SK-MEL-5 (cell line): ENCODE data around the gene DCUN1D2. TPM values are rescaled to one million over a fixed set of nuclear protein-coding genes. Genes with fewer than 3 reads are reported as not detected.
"Not testable (repeated sequence)": the region's sequence is repeated elsewhere in the genome, so short reads cannot be mapped to it uniquely, and the experiment has no call there.

Source experiments
- DNase-seq: peaks from one replicate; pipeline ENCODE4 v3.0.0-alpha.2; 2016; ENCODE audit warnings: low read depth, low spot score
- in situ Hi-C: cut with HindIII; loops from 2 replicates; pipeline ENCODE4 v1.10.0; 2016; ENCODE audit warnings: low sequenced_read_pairs, high pct_unique_total_duplicates, low pct_unique_long_range_greater_than_20kb
- total RNA-seq: library from RNA; depleted of rRNA; stranded (reverse); fragments of >200 nt; shearing (Covaris generic); gene quantifications from 2 replicates; pipeline ENCODE4 v1.2.3, GENCODE V29; 2014

DCUN1D2 gene
- total RNA-seq, 1 experiment from 2014 or later = 9.8 TPM

DNA sequence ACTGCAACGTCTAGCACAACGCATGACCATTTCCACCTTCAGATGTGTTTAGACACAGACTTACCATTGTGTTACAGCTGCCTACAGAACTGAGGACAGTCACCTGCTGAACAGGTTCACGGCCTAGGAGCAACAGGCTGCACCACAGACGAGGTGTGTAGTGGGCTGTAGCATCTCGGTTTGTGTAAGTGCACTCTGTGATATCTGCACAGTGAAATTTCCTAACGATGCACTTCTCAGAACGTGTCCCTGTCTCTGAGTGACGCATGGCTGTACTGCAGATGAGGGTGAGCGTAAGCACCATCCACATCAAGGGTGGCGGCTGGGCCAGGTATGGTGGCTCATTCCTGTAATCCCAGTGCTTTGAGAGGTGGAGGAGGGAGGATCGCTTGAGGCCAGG is 15.2 kb downstream of the DCUN1D2 start:
- in situ Hi-C loops = no loop called here
- DNase-seq = no peak

DNA sequence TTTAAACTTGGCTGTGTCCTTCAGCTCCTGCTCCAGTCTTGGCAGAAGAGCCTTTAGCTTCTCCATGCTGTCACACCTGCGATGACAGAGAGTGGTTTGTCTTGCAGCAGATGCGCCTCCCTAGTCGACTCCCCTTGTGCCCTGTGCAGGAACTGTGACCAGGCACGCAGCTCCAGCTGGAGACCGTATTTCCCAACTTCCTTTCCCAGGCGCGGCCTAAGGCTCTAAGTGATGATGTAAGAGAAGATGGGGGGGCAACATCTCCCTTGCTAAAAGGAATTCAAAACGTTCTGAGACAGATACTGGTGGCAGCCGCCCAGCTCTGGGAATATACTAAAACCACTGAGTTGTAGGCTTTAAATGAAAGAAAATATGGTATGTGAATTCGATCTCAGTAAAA is 16.3 kb downstream of the DCUN1D2 start:
- in situ Hi-C loops = no loop called here
- DNase-seq = no peak

DNA sequence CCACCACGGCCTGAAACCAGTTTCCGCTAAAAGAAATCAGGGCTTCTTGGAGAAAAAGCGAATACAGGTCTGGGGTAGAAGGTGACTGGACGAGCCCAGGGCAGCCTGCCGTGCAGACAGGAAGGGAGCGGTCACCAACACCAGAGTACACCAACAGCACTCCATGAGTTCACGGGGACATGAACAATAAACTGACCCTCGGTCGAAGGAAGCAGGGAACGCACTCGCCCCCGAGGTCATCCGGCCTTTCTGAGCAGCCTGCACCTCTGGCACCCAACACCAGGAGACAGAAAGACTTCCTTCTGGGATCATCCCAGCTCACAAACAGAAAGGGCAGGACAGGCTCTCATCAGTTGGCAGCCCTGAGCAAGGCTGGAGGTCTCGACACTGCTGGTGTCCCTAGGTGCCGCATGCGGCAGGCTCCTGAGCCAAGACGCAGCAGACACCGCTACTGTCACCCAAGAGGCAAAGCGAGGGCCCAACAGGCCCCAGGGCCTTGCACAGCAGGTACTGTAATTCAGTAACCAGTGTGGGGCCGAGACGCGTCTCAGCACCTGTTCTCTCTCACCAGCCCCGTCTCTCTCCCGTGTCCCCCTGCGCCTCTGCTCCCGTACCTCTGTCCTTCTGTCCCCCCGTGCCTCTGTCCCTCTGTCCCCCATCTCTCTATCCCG is 18.0 kb downstream of the DCUN1D2 start:
- in situ Hi-C loops = no loop called here
- DNase-seq = no peak

DNA sequence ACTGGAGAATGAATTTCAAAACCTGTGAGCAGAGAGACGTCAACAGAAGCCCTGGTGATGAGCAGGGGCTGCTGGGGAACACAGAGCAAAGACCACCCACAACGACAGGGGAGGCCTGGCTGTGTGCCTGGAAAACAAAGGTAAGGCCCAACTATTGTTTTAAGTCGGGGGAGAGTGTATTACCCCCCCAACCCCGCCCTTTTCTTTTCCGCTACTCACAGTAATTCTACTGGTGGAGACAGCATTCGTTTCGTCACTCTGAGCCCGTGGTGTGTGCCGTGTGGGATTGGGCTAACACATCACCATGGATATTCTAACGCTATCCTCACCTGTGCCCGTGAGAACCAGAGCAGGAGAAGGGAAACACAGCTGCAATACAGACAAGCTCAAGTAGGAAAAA is 18.7 kb downstream of the DCUN1D2 start:
- in situ Hi-C loops = no loop called here
- DNase-seq = no peak

DNA sequence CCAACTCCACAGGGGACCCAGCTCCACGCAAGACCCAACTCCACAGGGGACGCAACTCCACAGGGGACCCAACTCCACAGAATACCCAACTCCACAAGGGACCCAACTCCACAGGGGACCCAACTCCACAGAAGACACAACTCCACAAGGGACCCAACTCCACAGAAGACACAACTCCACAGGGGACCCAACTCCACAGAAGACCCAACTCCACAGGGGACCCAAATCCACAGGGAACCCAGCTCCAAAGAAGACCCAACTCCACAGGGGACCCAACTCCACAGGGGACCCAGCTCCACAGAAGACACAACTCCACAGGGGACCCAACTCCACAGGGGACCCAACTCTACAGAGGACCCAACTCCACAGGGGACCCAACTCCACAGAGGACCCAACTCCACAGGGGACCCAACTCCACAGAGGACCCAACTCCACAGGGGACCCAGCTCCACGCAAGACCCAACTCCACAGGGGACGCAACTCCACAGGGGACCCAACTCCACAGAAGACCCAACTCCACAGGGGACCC is 19.8 kb downstream of the DCUN1D2 start:
- in situ Hi-C loops, DNase-seq: not testable (repeated sequence)

DNA sequence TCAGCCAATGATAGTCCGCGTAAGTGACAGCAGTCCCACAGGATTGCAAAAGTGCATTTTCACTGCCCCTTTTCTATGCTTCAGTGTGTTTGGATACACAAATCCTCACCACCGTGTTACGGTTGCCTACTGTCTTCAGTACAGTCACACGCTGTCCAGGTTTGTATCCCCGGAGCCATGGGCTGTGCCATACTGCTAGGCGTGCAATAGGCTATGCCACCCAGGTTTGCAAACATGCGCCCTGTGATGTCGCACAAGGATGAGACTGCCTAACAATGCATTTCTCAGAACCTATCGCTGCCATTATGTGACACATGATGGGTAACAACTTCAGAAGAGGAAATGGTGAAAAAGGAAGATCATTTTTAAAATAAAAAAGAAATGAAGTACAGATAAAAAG is 20.4 kb downstream of the DCUN1D2 start:
- no peak for DNase-seq
- in situ Hi-C loops = no loop called here

DNA sequence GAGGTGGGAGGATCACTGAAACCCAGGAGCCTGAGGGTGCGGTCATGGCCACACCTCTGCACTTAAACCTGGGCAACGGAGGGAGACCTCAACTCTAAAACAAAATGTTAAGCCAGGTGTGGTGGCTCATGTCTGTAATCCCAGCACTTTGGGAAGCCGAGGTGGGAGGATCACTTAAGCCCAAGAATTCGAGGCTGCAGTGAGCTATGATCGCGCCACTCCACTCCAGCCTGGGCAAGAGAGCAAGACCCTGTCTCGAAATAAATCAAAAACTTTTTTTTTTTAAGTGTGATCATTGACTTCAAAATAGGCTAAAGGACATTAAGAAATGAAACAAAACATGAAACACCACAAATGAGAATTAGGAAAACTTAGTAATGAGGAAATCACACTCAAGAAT is 20.9 kb downstream of the DCUN1D2 start:
- DNase-seq = no peak
- in situ Hi-C loops = no loop called here

DNA sequence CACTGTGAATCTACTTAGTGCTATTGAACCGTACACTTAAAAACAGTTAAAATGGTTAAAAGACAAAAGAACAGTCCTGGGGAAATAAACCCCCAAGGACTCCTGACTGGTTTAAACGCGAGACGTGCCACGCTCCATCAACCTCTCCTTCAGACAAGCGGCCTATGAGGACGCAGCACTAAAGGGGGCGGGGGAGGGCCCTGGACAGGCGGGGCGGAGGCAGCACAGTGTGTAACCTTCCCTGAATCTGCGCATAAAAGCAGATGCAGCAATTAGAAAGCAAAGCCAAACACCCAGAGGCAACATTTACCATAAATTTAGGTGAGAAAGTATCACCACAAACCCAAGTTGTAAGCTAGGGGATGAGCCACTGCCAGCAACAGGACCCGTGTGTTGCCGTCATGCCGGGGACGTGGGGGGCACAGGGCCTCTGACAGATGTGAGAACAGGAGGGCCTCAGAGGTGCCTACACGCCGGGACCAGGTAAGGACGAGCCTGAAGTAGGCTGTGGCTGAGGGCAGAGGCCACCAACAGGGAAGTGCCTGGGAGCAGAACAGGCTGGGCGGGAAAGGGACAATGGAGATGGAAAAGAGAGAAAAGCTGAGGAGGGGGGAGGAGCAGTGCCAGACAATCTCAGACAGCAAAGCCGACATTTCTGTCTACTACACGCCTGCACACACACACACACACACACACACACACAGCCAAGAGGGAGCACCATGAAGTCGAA is 21.9 kb downstream of the DCUN1D2 start:
- no peak for DNase-seq
- in situ Hi-C loops = no loop called here

DNA sequence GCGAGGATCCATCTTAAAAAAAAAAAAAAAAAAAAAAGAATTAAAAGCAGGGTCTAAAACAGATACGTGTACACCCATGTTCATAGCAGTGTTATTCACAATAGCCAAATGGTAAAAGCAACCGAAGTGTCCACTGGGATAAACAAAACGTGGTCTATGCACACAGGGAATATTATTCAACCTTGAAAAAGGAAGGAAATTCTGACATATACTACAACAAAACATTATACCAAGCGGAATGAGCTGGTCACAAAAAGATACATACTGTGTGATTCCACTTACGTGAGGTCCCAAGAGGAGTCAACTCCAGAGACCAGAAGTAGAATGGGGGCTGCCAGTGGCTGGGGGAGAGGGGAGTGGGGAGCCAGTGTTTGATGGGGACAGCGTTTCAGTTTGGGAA is 22.5 kb downstream of the DCUN1D2 start:
- in situ Hi-C loops = no loop called here
- DNase-seq = no peak

DNA sequence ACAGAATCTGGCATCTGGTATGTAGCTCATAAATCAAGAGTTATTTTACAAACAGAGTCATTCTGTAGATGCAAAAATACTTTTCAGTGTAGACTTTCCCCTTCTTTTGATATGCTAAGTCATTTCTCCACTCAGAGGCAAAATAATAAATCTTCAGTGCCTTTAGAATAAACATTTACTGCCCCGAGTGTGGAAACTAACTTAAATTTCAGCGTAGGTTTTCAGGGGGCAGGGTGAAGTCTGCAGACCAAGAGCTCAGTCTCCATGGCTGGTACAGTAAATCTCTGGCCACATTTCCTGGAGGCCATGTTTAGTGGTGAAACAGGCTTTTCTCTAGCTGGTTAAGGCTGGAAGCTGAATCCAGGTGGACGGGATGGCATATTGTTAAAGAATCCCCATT is 24.1 kb downstream of the DCUN1D2 start:
- in situ Hi-C loops = no loop called here
- no peak for DNase-seq

DNA sequence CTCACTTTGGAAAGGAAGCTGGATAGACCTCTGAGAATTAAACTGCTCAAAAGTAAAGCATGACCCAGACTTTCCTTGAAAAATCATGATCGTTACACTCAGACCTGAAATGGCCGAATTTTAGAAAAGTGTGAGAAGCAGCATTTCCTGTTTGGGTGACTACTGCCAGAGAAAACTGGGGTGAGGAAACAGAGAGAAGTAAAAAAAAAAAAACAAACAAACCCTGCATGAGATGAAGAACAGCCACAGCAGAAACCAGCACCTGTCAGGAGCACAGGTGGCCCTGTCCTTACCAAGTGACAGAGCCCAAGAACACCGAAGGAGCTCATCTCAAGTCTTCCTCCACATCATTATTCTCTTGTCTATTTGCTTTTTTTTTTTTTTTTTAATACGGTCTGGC is 25.2 kb downstream of the DCUN1D2 start:
- in situ Hi-C loops = no loop called here
- DNase-seq = no peak

DNA sequence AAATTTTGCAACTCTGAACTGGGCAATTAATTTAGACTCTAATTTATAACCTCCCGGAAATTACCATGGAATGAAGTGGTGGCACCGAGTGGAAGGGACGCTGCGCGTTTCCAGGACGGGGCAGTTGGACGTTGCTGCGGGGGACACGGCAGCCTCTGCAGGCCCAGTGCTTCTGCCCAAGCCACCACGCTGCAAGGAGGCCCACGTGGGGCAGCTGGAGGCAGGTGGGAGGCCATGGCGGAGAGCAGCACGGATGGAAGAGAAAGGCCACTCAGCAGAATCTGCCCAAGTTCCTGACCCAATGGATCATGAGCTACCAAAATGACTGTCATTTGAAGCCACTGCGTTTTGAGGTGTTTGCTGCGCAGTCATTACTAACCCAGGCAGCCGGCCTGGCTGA is 26.0 kb downstream of the DCUN1D2 start:
- DNase-seq = no peak
- in situ Hi-C loops = no loop called here

DNA sequence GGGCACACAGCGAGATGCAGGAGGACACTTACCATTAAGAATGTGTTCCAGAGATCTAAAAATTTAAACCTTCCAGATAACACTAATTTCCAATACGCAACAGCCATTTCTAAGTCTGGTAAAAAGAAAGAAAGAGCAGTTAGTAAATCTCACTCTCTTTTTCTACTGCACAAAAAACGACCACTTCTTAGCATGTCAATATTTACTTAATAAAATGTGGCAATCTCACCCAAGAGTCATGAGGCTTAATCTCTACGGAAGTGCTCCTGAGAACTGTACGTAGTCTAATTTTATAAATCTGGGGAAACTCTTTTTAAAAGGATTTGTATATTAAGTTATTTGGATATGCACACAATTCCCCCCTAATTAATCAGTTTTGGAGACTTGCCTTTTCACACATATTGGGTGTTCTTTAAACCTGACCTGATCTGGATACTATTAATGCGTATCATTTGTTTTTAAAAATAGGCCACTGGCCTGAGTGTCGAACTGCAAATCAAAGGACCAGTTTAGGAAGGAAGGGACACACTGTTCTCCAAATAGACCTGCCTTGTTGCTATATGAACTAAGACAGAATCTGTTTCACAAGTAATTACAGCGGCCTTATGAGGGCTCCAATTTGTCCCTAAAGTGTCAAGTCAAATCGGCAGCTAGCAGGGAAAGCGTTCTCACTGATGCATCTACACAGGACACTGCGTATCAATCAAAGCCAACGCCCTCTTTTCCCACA is 29.3 kb downstream of the DCUN1D2 start:
- DNase-seq = no peak
- in situ Hi-C loops = no loop called here

DNA sequence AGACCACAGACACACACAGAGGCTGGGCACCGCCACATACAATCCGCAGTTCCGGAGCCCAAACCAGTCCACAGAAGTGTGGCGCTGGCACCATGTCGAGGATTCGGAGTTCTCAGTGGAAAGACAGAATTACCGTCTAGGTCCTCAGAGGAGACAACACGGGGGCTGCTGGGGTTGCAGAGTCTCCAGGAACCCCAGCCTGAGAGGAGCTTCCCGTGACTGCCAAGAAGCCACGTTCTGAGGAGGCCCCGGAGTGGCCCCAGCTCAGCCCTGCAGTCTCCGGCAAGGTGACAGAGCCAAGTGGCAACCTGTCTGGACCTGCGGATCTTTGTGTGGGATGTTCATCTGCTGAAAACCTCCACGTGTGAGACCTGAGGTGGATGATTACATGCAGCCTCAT is 29.9 kb downstream of the DCUN1D2 start:
- in situ Hi-C loops = no loop called here
- no peak for DNase-seq

DNA sequence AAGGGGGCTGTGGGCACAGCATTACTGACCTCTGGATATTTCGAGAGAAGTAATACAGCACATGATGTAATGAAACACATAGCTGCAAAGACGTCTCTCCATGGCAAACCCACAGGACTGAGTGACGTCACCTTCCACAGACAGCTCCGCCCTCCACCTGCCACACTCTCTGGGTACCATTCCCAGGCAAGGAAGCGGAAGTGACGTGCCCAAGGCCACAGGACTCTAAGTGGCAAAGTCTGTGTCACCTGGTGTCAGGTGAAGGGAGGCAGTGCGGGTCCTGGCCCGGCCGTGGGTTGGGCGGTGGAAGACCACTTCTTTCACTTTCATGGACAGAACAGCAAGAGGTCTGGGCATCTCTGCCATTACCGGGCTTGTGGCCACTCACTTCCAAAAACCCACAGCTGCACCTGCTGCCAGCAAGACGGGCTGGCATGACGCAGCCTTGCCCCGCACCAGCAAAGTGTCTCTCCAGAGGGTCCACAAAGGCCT is 30.4 kb downstream of the DCUN1D2 start:
- in situ Hi-C loops = no loop called here
- no peak for DNase-seq

DNA sequence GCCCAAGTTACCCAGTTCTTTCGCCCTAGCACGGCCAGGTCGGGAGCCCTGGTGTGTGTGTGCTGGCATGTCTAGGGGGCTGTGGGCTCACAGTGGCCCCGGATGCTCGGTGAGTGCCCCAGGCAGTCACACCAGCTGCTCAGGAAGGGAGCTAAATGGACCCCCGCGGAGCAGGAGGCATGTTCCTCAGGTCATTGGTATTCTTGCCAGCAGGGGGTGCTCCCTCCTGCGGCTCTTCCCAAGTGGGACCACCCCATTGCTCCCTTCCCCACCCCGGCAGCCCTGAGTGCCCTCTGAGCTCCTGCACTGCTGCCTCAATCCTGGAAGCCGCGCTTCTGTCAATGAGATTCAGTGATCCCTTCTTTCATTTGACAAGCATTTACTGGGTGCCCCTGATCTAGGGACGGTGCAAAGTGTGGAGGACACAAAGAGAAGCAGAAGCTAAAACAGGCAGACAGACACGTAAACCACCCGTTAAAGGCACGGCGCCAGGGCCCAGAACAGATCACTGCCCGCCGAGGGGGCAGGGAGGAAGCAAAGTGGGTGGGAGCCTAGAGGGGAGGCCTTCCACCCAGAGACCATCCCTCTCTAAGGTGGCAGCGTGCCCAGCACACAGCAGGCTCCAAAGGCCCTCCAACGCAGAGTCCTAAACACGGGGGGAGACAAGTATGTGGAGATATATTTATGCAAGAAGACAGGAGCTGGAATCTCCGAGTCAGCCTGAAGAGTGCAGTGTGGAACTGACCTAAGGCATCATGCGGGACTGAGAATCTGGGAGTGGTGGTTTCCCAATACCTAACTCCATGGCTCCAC is 32.1 kb downstream of the DCUN1D2 start:
- in situ Hi-C loops = no loop called here
- DNase-seq = peak; percentile 52

DNA sequence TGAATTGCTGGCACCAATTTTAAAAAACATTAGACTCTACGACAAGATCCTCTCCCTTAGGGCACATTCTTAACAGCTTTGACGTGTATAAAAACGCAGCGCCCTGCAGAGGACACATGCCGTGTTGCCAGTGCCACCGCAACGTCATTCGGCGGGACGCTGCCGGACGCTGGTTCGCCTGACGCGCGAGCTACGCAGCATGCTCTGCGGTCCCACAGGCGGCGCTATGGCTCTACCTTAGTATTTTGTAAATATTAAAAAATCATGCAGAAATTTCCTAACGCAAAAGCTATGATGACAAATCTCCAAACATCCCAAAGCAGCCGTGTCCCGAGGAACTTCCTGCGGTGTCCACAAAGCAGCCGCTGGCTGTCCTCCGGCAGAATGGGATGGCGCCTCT is 33.0 kb downstream of the DCUN1D2 start:
- DNase-seq = no peak
- in situ Hi-C loops = no loop called here
